Activated CD4-positive, alpha-beta T cell treated with anti-CD3 and anti-CD28 coated beads, Interleukin-2, Interleukin-4, amounts not matched to agents 100 ng/mL and 50 ng/mL, durations not matched to agents 16 hours and 8 hours (primary cell): ENCODE data around the gene TMEM269.

Experiments
- DNase-seq: peaks from one replicate; pipeline ENCODE4 v3.0.0-alpha.2; 2020; ENCODE audit warnings: low spot score

TMEM269 gene

GRCh38 chr1:42824481-42825035, 39.8 kb downstream of the TMEM269 start:
- DNase-seq: no peak

GRCh38 chr1:42825036-42825851, 40.5 kb downstream of the TMEM269 start:
- DNase-seq: no peak

DNA sequence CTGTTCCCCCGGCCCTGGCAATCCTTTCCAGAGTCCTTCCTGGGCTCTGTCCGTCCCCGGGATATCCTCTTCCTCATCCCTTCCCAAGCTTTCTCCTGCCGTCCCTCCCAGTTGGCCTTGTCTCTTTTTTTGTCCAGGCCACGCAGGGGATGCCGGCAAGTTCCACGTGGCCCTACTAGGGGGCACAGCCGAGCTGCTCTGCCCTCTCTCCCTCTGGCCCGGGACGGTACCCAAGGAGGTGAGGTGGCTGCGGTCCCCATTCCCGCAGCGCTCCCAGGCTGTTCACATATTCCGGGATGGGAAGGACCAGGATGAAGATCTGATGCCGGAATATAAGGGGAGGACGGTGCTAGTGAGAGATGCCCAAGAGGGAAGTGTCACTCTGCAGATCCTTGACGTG, 45.8 kb downstream of the TMEM269 start:
- DNase-seq: no peak

DNA sequence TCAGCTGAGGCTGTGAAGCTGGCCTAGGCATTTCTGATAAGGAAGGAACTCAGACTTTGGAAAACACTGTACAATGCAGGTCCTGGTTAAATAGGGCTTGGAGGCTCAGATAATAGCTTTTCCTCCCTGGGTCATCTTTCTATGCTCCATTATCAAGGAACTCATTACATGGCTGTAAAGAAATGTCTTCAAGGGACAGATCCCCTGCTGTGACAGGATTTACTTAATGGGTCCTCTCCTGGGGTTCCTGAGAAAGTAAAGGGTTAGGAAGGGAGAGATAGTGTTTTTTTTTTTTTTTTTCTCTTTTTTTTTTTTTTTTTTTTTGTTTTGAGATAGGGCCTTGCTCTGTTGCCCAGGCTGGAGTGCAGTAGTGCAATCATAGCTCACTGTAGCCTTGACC, 46.5 kb downstream of the TMEM269 start:
- no peak for DNase-seq

GRCh38 chr1:42832641-42833240, 48.0 kb downstream of the TMEM269 start:
- no peak for DNase-seq

GRCh38 chr1:42833981-42834380, 49.2 kb downstream of the TMEM269 start:
- DNase-seq: no peak

DNA sequence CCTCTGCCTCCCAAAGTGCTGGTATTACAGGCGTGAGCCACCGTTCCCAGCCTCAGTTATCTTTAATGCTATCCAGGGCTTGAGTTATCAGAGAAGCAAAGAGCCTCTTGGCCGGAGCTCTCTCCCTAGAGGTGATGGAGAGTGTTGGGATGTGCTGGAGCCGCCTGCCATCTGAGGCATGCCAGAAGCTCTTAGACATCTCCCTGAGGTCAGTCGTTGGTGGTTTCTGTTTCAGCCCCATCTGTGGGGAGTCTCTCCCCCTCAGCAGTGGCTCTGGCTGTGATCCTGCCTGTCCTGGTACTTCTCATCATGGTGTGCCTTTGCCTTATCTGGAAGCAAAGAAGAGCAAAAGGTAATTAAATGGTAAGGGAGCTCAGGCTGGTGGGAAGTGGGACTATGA, 50.0 kb downstream of the TMEM269 start:
- DNase-seq: no peak

DNA sequence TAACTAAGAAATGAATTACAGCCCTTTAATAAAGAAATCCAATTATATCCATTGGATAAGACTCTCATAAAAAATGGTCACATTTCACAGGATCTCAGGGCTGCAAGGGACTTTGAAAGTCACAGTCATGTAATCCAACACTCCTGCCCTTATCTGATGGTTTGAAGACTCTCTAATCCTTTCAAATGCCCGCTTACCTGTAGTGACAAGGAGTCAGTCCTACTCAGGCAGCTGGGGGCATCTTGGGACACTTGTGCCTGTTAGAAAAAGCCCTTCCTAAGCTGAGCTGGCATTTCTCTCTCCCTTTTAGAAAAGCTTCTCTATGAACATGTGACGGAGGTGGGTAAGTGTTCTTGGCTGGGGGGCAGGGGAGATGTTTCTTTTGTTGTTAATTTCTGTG, 50.6 kb downstream of the TMEM269 start:
- no peak for DNase-seq

DNA sequence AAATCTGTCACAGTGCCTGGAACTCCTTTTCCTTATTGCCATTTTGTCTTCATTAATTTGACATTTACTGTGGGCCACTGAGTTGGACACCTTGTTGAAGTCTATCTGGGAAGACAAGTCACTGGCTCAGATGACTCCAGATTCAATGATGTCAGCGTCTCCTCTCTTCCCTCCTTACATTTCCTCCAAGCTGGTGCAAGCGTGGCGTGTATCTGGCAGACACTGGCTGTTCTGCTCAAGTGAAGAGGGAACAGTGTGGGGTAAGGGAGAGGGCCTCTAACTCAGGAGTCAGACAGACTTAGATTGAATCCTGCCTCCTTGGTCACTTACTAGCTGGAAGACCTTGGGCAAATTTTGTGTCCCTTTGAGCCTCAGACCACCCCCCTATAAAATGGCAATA, 52.9 kb downstream of the TMEM269 start:
- no peak for DNase-seq

- no peak for DNase-seq
Observed at GRCh38 chr1:42838482-42839190, 53.8 kb downstream of the TMEM269 start.

- no peak for DNase-seq
Observed at GRCh38 chr1:42841010-42841409, 56.2 kb downstream of the TMEM269 start.

DNA sequence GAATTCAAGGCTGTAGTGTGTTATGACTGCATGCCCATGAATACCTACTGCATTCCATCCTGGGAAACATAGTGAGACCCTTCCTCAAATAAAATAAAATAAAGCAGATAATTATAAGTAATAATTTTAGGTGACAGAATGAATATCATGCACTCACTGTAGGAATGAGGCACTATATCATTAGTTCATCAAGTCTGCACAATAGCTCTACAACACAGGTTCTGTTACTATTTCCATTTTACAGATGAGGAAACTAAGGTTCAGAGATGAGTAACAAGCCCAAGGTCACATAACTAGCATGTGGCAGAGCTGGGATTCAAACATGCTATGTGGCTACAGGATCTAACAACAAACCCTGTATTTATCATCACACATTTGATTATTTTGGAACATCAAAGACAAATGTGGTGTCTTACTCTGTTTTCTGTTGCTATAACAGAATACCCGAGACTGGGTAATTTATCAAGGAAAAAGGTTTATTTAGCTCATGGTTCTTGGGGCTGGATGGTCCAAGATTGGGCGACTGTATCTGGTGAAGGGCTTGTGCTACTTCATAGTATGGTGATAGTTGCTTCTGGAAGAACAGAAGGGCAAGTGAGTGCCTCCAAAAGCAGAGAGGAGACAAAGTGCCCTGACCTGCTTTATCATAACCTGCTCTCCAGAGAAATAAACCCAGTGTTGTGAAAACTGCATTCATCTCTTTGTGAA, 56.8 kb downstream of the TMEM269 start:
- DNase-seq: no peak

DNA sequence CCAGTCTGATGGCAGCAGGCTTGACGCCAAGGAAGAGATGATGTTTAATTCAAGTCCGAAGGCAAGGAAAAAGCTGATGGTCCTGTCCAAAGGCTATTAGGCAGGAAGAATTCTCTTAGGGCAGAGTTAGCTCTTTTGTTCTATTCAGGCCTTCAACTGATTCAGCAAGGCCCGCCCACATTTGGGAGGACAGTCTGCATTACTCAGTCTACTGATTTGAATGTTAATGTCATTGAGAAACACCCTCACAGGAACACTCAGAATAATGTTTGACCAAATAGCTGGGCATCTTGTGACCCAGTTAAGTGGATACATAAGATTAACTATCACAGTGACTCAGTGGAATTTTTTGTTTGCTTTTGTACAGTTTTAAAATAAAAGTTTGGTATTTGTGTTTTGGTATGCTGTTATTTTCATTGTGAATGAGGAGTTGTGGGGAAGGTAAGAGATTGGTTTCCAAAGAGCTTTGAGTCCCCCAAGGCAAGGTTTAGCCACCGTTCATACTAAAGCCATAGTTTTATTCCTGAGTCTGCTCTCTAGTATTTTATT, 59.9 kb downstream of the TMEM269 start:
- DNase-seq: peak; percentile 17

DNA sequence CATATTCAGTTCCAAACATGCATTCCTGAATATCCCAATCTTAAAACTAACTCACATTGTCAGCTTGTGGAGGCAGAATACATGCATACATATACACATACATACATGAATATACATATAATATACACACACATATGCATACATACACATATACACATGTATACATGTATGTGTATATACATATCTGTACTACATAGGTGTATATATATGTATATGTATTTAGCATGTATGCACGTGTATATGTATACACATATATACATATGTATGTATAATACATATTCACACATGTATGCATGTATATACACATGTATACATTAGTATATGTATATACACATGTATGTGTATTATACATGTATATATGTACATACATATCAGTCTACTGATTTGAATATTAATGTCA, 60.4 kb downstream of the TMEM269 start:
- no peak for DNase-seq

DNA sequence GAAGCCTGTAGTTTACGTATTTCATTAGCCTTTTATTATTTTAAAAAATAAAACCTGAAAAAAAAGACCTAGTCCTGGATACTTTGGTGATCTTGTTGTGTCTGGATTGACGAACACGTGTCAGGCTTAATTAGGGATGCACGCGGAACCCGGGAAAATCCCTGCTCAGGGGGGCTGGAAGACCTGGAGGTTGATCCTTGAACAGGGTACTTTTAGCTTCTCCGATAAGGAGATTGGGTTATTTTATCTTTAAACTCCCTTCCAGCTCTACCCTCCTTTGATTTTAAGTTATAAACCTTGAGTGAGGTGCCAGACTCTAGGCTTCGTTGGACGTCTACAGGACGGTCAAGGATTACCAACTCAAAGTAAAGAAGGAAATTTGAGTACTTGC, 61.1 kb downstream of the TMEM269 start:
- no peak for DNase-seq

GRCh38 chr1:42846257-42847110, 61.7 kb downstream of the TMEM269 start, which contains the start of gene ZNF691:
ZNF691 (plus strand) TSS chr1:42846613; CDS start chr1:42849659, 3,046 bp downstream.
- DNase-seq: peak; percentile 97

GRCh38 chr1:42847111-42847595, 62.4 kb downstream of the TMEM269 start:
- DNase-seq: peak; percentile 15

GRCh38 chr1:42847721-42848460, 63.1 kb downstream of the TMEM269 start:
- peak; percentile 71 for DNase-seq

DNA sequence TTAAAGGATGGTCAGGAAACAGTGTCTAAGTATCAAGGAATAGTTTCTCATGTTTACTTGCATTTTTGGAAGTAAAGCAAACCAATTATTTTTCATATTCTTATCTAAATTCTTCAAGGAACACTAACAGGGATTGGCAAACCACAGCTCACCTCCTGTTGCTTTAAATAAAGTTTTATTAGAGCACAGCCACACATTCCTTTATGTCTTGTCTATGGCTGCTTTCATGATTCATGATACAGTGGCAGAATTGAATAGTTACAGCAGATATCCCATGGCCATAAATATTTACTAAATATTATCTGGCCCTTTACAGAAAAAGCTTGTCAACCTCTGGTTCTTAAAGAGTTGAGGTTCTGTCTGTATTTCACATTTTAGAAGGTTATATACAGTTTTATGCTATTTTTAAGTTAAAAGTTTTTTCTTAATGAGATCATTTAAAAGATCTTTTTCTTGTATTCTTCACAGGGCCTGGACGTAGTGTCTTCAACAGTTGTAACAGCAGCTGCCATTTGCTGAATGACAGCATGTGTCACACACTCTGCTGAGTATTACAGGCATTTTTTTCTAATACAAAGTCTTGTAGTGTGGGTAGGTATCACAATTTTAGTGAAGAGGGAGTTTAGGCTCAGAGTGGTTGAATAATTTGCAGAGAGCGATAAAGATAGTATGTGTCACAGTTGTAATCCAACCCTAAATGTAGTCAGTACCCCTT, 64.2 kb downstream of the TMEM269 start:
- DNase-seq: no peak
